CD14-positive monocyte (primary cell): Measurements from ENCODE around the gene MEPE. TPM values are rescaled to one million over a fixed set of nuclear protein-coding genes. Genes with fewer than 3 reads are reported as not detected.

Experiments
- DNase-seq, 3 donors: peaks; one replicate each; pipeline ENCODE4 v3.0.0-alpha.2; 2011 to 2022
- H2AFZ ChIP-seq: 2 replicates; pipeline ENCODE4 v1.6.0; 2012; ENCODE audit warnings: mild to moderate bottlenecking, low read depth, low read length, inconsistent platforms; ENCODE audit not compliant: insufficient read depth, poor library complexity, severe bottlenecking
- H3K27ac ChIP-seq, 2 donors: 1 replicate in 1 of 2; 2 replicates in 1 of 2; pipeline ENCODE4 v1.5.1; 2012 to 2013; ENCODE audit warnings: low read length in 2 of 2, control low read depth in 1 of 2, inconsistent platforms in 1 of 2, low read depth in 1 of 2, mild to moderate bottlenecking in 1 of 2
- H3K27me3 ChIP-seq, 2 donors: one replicate each; pipeline versions ENCODE4 v1.6.0 to v1.6.1; 2011 to 2013; ENCODE audit warnings: low read length in 2 of 2; ENCODE audit not compliant: control insufficient read depth in 2 of 2, insufficient read depth in 2 of 2
- H3K36me3 ChIP-seq, 2 donors: replicated peaks in 1 of 2; 1 replicate in 1 of 2; 2 replicates in 1 of 2; pipeline versions ENCODE4 v1.5.1 to v1.6.1; 2012 to 2013; ENCODE audit warnings: low read length in 2 of 2, control low read depth in 1 of 2, inconsistent platforms in 1 of 2, mild to moderate bottlenecking in 1 of 2; ENCODE audit not compliant: insufficient read depth in 2 of 2, control insufficient read depth in 1 of 2
- H3K4me1 ChIP-seq, 2 donors: 1 replicate in 1 of 2; 2 replicates in 1 of 2; pipeline versions ENCODE4 v1.5.1 to v1.6.1; 2012 to 2013; ENCODE audit warnings: low read length in 2 of 2, control low read depth in 1 of 2, inconsistent platforms in 1 of 2, mild to moderate bottlenecking in 1 of 2, moderate library complexity in 1 of 2; ENCODE audit not compliant: insufficient read depth in 2 of 2, control insufficient read depth in 1 of 2
- H3K4me2 ChIP-seq: replicated peaks from 2 replicates; pipeline ENCODE3; 2012; ENCODE audit warnings: low read length, moderate library complexity, mild to moderate bottlenecking; ENCODE audit not compliant: poor library complexity, severe bottlenecking; ENCODE audit errors: extremely low read depth
- H3K4me3 ChIP-seq, 3 experiments: fragments of 200-600 bp in 1 of 3; sonication (generic) in 1 of 3; replicated peaks in 1 of 3; 1 replicate in 2 of 3; 2 replicates in 1 of 3; pipeline ENCODE4 v1.5.1; 2011 to 2013; ENCODE audit warnings: low read length in 3 of 3, mild to moderate bottlenecking in 3 of 3, control low read depth in 2 of 3, low read depth in 2 of 3, inconsistent platforms in 1 of 3, moderate library complexity in 1 of 3
- H3K79me2 ChIP-seq: 2 replicates; pipeline ENCODE4 v1.6.0; 2012; ENCODE audit warnings: mild to moderate bottlenecking, control low read depth, inconsistent platforms, low read length, moderate library complexity; ENCODE audit not compliant: insufficient read depth
- H3K9ac ChIP-seq: 2 replicates; pipeline ENCODE4 v1.6.0; 2017; ENCODE audit warnings: low read length, mild to moderate bottlenecking; ENCODE audit not compliant: insufficient read depth, poor library complexity, severe bottlenecking
- H3K9me3 ChIP-seq, 2 donors: replicated peaks in 1 of 2; 1 replicate in 1 of 2; 2 replicates in 1 of 2; pipeline versions ENCODE4 v1.5.1 to v1.6.1; 2012 to 2013; ENCODE audit warnings: low read length in 2 of 2, control low read depth in 1 of 2; ENCODE audit not compliant: control insufficient read depth in 1 of 2, insufficient read depth in 1 of 2
- H4K20me1 ChIP-seq: 2 replicates; pipeline ENCODE4 v1.6.0; 2012; ENCODE audit warnings: mild to moderate bottlenecking, low read length, control low read depth, moderate library complexity; ENCODE audit not compliant: insufficient read depth
- H3K27ac Mint-ChIP-seq, 7 donors: one replicate each; pipeline ENCODE4 v1.8.0; 2020; ENCODE audit warnings: mild to moderate bottlenecking in 7 of 7, mixed read lengths in 7 of 7, moderate library complexity in 6 of 7, inconsistent platforms in 2 of 7
- H3K27me3 Mint-ChIP-seq, 3 donors: one replicate each; pipeline ENCODE4 v1.8.0; 2021 to 2022; ENCODE audit warnings: low read depth in 3 of 3, mild to moderate bottlenecking in 3 of 3, mixed read lengths in 3 of 3, moderate library complexity in 3 of 3, inconsistent platforms in 1 of 3
- H3K36me3 Mint-ChIP-seq, 2 donors: one replicate each; pipeline ENCODE4 v1.8.0; 2020; ENCODE audit warnings: mixed read lengths in 2 of 2, inconsistent platforms in 1 of 2, mild to moderate bottlenecking in 1 of 2
- H3K4me1 Mint-ChIP-seq: one replicate; pipeline ENCODE4 v1.8.0; 2020; ENCODE audit warnings: mild to moderate bottlenecking, mixed read lengths
- H3K4me3 Mint-ChIP-seq, 2 donors: one replicate each; pipeline ENCODE4 v1.8.0; 2020; ENCODE audit warnings: mild to moderate bottlenecking in 2 of 2, mixed read lengths in 2 of 2, moderate library complexity in 1 of 2
- H3K9me3 Mint-ChIP-seq, 7 donors: one replicate each; pipeline ENCODE4 v1.8.0; 2020 to 2022; ENCODE audit warnings: mixed read lengths in 7 of 7, mild to moderate bottlenecking in 6 of 7, moderate library complexity in 6 of 7, inconsistent platforms in 2 of 7
- WGBS: methylation state at CpG from one replicate; pipeline ENCODE4 v1.1.5; 2013; ENCODE audit warnings: missing lambda C conversion rate; ENCODE audit not compliant: insufficient coverage; 5-methylcytosine and 5-hydroxymethylcytosine counted together
- intact Hi-C, 2 donors: fragments of 100-400 bp; cut with micrococcal nuclease; formaldehyde crosslinking; loops; one replicate each; pipeline versions ENCODE4 v1.15.0 to v1.15.1; 2023
- polyA plus RNA-seq, 3 donors: library from polyadenylated mRNA; depleted of rRNA in 1 of 3; unstranded in 2 of 3; stranded (reverse) in 1 of 3; fragments of 300-500 nt in 2 of 3; fragments of >200 nt in 1 of 3; fragmentation: Illumina TruSeq in 2 of 3; gene quantifications; 1 replicate in 2 of 3; 2 replicates in 1 of 3; pipeline ENCODE4 v1.2.3, GENCODE V29; 2012 to 2021
- TF ChIP-seq, protein P1 (sequence below): fragments of 200-600 bp; IDR thresholded peaks from one replicate; pipeline ENCODE4 v1.8.0; 2022; ENCODE audit warnings: antibody characterized with exemption, mild to moderate bottlenecking

The MEPE gene
- polyA plus RNA-seq, 3 donors: not detected

GRCh38 chr4:87785731-87786509 is 46.8 kb upstream of the MEPE start:
- no peak overlapping the region for H3K4me2 ChIP-seq
- peak overlapping the region in 1 of 7 donors; percentile 44 for H3K27ac Mint-ChIP-seq
- intact Hi-C loops: no loop called here
- no peak overlapping the region for H3K9ac ChIP-seq
- H3K27ac ChIP-seq: no peak overlapping the region
- H3K79me2 ChIP-seq: no peaks in the 10 kb centered on the region
- H3K36me3 ChIP-seq: no peaks in the 10 kb centered on the region
- H3K27me3 Mint-ChIP-seq: peaks cover 0 to 2% (median under 1%) of the 10 kb centered on the region in 3 donors
- H4K20me1 ChIP-seq: no peaks in the 10 kb centered on the region
- no peak for DNase-seq
- H3K36me3 Mint-ChIP-seq: no peaks in the 10 kb centered on the region
- WGBS: 93% methylated on average over 12 of the region's 15 CpGs
- TF ChIP-seq, protein P1, sequence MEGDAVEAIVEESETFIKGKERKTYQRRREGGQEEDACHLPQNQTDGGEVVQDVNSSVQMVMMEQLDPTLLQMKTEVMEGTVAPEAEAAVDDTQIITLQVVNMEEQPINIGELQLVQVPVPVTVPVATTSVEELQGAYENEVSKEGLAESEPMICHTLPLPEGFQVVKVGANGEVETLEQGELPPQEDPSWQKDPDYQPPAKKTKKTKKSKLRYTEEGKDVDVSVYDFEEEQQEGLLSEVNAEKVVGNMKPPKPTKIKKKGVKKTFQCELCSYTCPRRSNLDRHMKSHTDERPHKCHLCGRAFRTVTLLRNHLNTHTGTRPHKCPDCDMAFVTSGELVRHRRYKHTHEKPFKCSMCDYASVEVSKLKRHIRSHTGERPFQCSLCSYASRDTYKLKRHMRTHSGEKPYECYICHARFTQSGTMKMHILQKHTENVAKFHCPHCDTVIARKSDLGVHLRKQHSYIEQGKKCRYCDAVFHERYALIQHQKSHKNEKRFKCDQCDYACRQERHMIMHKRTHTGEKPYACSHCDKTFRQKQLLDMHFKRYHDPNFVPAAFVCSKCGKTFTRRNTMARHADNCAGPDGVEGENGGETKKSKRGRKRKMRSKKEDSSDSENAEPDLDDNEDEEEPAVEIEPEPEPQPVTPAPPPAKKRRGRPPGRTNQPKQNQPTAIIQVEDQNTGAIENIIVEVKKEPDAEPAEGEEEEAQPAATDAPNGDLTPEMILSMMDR: no peak
- H3K4me3 ChIP-seq: no peak overlapping the region
- no peaks in the 10 kb centered on the region for H3K4me1 ChIP-seq
- H2AFZ ChIP-seq: no peak overlapping the region
- peaks cover 0 to 2% (median 0%) of the 10 kb centered on the region in 7 donors for H3K9me3 Mint-ChIP-seq
- H3K9me3 ChIP-seq: no peaks in the 10 kb centered on the region
- H3K4me1 Mint-ChIP-seq: no peaks in the 10 kb centered on the region
- H3K27me3 ChIP-seq: no peaks in the 10 kb centered on the region
- no peak overlapping the region for H3K4me3 Mint-ChIP-seq

- Mint-ChIP-seq H3K27ac (no peak within 1 kb of the TSS), H3K4me3 (no peak within 1 kb of the TSS), H3K36me3 (no peaks in the 10 kb centered on the region), H3K27me3 (peaks cover 0 to 1% (median 0%) of the 10 kb centered on the region in 3 donors), H3K9me3 (peaks cover 0 to 3% (median 0%) of the 10 kb centered on the region in 7 donors), H3K4me1 (no peaks in the 10 kb centered on the region)
- DNase-seq: no peak
- H3K27ac ChIP-seq: no peak within 1 kb of the TSS
- H3K4me2 ChIP-seq: no peak within 1 kb of the TSS
- no peaks in the 10 kb centered on the region for H3K79me2 ChIP-seq
- no peaks in the 10 kb centered on the region for H3K4me1 ChIP-seq
- H4K20me1 ChIP-seq: no peaks in the 10 kb centered on the region
- no peaks in the 10 kb centered on the region for H3K9me3 ChIP-seq
- 94% methylated on average over 2 of the region's 4 CpGs for WGBS
- H3K27me3 ChIP-seq: no peaks in the 10 kb centered on the region
- TF ChIP-seq, protein P1: no peak
- no peaks in the 10 kb centered on the region for H3K36me3 ChIP-seq
- no peak within 1 kb of the TSS for H2AFZ ChIP-seq
- no peak within 1 kb of the TSS for H3K4me3 ChIP-seq
- intact Hi-C loops: no loop called here
- no peak within 1 kb of the TSS for H3K9ac ChIP-seq
Measured at GRCh38 chr4:87799301-87800113, 33.3 kb upstream of the MEPE start, which contains the start of gene IBSP. Gene IBSP, plus strand, starts transcription at chr4:87799554. Its CDS starts 2,808 bp downstream, at chr4:87802362.
